SK-MEL-5 (cell line): ENCODE measurements around the gene MRM2. TPM values are rescaled to one million over a fixed set of nuclear protein-coding genes. Genes with fewer than 3 reads are reported as not detected.

Source experiments
- total RNA-seq: library from RNA; depleted of rRNA; stranded (reverse); fragments of >200 nt; shearing (Covaris generic); gene quantifications from 2 replicates; pipeline ENCODE4 v1.2.3, GENCODE V29; 2014; rRNA removed

Gene MRM2
- total RNA-seq, 1 experiment from 2014 or later = 34.3 TPM

Other genes starting within 250 kb of the MRM2 start
- gene MAD1L1, start 9.3 kb downstream of the MRM2 start, total RNA-seq = 192 and 204 TPM in 2 replicates
- 45.4 and 48.7 TPM in 2 replicates for gene NUDT1, start within 50 bp of the MRM2 start, total RNA-seq
- gene SNX8, start 72.2 kb upstream of the MRM2 start, total RNA-seq = 48.7 and 52.0 TPM in 2 replicates
- gene EIF3B, start 112.6 kb upstream of the MRM2 start, total RNA-seq = 386 and 411 TPM in 2 replicates
- gene CHST12, start 161.4 kb upstream of the MRM2 start, total RNA-seq = 9.3 and 11.4 TPM in 2 replicates
- not detected in 2 replicates for gene GRIFIN, start 234.2 kb upstream of the MRM2 start, total RNA-seq